NCI-H1436 treated with DMSO at 0.1 percent for 48 hours (cell line): Measurements from ENCODE around the gene SNAPC4.
"Not testable (repeated sequence)": the region's sequence is repeated elsewhere in the genome, so short reads cannot be mapped to it uniquely, and the experiment has no call there.

Source experiments
- DNase-seq: peaks from one replicate; lab custom pipeline; 2025; lab: John Stamatoyannopoulos, UW

The SNAPC4 gene

GRCh38 chr9:136410500-136411287 is 10.7 kb upstream of the SNAPC4 start, which contains the start of the genes ENTR1 and PMPCA:
Gene ENTR1 (minus strand): TSS chr9:136410614. CDS start chr9:136410397, 217 bp downstream.
Gene PMPCA (plus strand): TSS chr9:136410658. CDS start chr9:136410669, 11 bp downstream.
- DNase-seq = no peak

GRCh38 chr9:136409557-136410455 is 9.8 kb upstream of the SNAPC4 start:
- no peak for DNase-seq

- no peak for DNase-seq
Observed at GRCh38 chr9:136407911-136408310, 7.9 kb upstream of the SNAPC4 start.

- not testable (repeated sequence) for DNase-seq
Observed at GRCh38 chr9:136407061-136407460, 7.1 kb upstream of the SNAPC4 start.

- not testable (repeated sequence) for DNase-seq
Observed at GRCh38 chr9:136405904-136406303, 5.9 kb upstream of the SNAPC4 start.

GRCh38 chr9:136405481-136405880 is 5.5 kb upstream of the SNAPC4 start:
- DNase-seq = no peak

- no peak for DNase-seq
Observed at GRCh38 chr9:136404801-136405136, 4.8 kb upstream of the SNAPC4 start.

GRCh38 chr9:136403915-136404800 is 4.2 kb upstream of the SNAPC4 start:
- no peak for DNase-seq

- DNase-seq = no peak
Observed at GRCh38 chr9:136403538-136403914, 3.6 kb upstream of the SNAPC4 start.

GRCh38 chr9:136402067-136402466 is 2.1 kb upstream of the SNAPC4 start:
- DNase-seq = no peak

GRCh38 chr9:136401173-136401922 is 1.4 kb upstream of the SNAPC4 start:
- DNase-seq = no peak

- DNase-seq = no peak
Observed at GRCh38 chr9:136399176-136400037, 563 bp downstream of the SNAPC4 start.

- no peak for DNase-seq
Observed at GRCh38 chr9:136398286-136398685, 1.7 kb downstream of the SNAPC4 start.

GRCh38 chr9:136397643-136398042 is 2.3 kb downstream of the SNAPC4 start:
- no peak for DNase-seq

GRCh38 chr9:136396219-136396515 is 3.8 kb downstream of the SNAPC4 start:
- DNase-seq = no peak

- no peak for DNase-seq
Observed at GRCh38 chr9:136395345-136396218, 4.4 kb downstream of the SNAPC4 start.

GRCh38 chr9:136395020-136395340 is 5.0 kb downstream of the SNAPC4 start:
- no peak for DNase-seq

- DNase-seq = no peak
Observed at GRCh38 chr9:136394312-136395019, 5.5 kb downstream of the SNAPC4 start.

GRCh38 chr9:136393531-136393930 is 6.4 kb downstream of the SNAPC4 start:
- DNase-seq = no peak
